OCI-LY7 (cell line): Measurements from ENCODE around the gene MRPL34.

Experiments used
- CTCF ChIP-seq: fragments of 200-600 bp; sonication (generic); conservative IDR thresholded peaks from 2 replicates; pipeline ENCODE4 v1.5.1; 2014; ENCODE audit warnings: mild to moderate bottlenecking, antibody characterized with exemption, low read length, moderate library complexity, mixed read lengths
- EZH2phosphoT487 ChIP-seq: fragments of 200-600 bp; sonication (generic); IDR thresholded peaks from 2 replicates; pipeline ENCODE4 v1.6.1; 2018; ENCODE audit warnings: low read depth, borderline replicate concordance, mild to moderate bottlenecking, mixed run types, antibody characterized with exemption, low read length, moderate library complexity, mixed read lengths

GRCh38 chr19:17324357-17325114 lies 18.9 kb downstream of the MRPL34 start:
- no peak for TF ChIP-seq CTCF
- TF ChIP-seq EZH2phosphoT487: no peak
